HG02884 (cell line): ENCODE data around the gene SRRM4.

Experiments
- ATAC-seq: cut with Tn5 transposase; IDR thresholded peaks from one replicate; pipeline ENCODE4 v1.9.1; 2021; ENCODE audit warnings: mild to moderate bottlenecking, moderate library complexity; ENCODE audit not compliant: unreplicated experiment

SRRM4 gene

GRCh38 chr12:119200601-119201000, 219.3 kb downstream of the SRRM4 start:
- ATAC-seq = no peak

GRCh38 chr12:119201789-119202543, 220.6 kb downstream of the SRRM4 start:
- no peak for ATAC-seq

- ATAC-seq = no peak
Observed at GRCh38 chr12:119202544-119202943, 221.2 kb downstream of the SRRM4 start.

- ATAC-seq = no peak
Observed at GRCh38 chr12:119204131-119204530, 222.8 kb downstream of the SRRM4 start.

GRCh38 chr12:119204671-119205285, 223.4 kb downstream of the SRRM4 start:
- ATAC-seq = no peak

GRCh38 chr12:119206348-119207062, 225.2 kb downstream of the SRRM4 start:
- no peak for ATAC-seq

- ATAC-seq = no peak
Observed at GRCh38 chr12:119207063-119207560, 225.8 kb downstream of the SRRM4 start.

- ATAC-seq = no peak
Observed at GRCh38 chr12:119208626-119209061, 227.3 kb downstream of the SRRM4 start.

GRCh38 chr12:119211884-119212283, 230.5 kb downstream of the SRRM4 start:
- no peak for ATAC-seq
